Endothelial cell of umbilical vein (primary cell): Measurements from ENCODE around the gene HIC1. TPM values are rescaled to one million over a fixed set of nuclear protein-coding genes. Genes with fewer than 3 reads are reported as not detected.

Experiments
- BruUV-seq: library from RNA; stranded (reverse); fragments of 400-500 nt; replicated peaks from 2 replicates; lab custom pipeline; 2021; lab: Mats Ljungman, UMichigan
- CTCF ChIA-PET: fragments of 300-600, 350-600 bp; sonication (Branson Sonifier 250); formaldehyde crosslinking; loops from one replicate; lab custom pipeline; 2021; ENCODE audit warnings: antibody characterized with exemption, inconsistent platforms; lab: Charles Lee
- POLR2A ChIA-PET: fragments of 300-600, 350-600 bp; sonication (Branson Sonifier 250); formaldehyde crosslinking; loops from one replicate; lab custom pipeline; 2021; ENCODE audit warnings: antibody characterized with exemption, inconsistent platforms; lab: Charles Lee
- DNase-seq: peaks from one replicate; pipeline ENCODE4 v3.0.0-alpha.2; 2011; ENCODE audit warnings: low read depth, low spot score
- FAIRE-seq: peaks from 2 replicates; lab custom pipeline; 2011; peaks lifted over from hg19 to GRCh38; lab: Jason Lieb, UNC
- H2AFZ ChIP-seq: 2 replicates; pipeline ENCODE4 v1.6.0; 2012; ENCODE audit warnings: low read depth, low read length, control low read depth, inconsistent platforms
- H3K27ac ChIP-seq: 2 replicates; pipeline ENCODE4 v1.5.1; 2011; ENCODE audit warnings: low read depth, mild to moderate bottlenecking, control low read depth, low read length, moderate library complexity; ENCODE audit not compliant: insufficient read depth
- H3K27me3 ChIP-seq, 2 experiments: 2 replicates each; pipeline versions ENCODE4 v1.6.0 to v1.6.1; 2011; ENCODE audit warnings: low read length in 2 of 2, mixed read lengths in 1 of 2; ENCODE audit not compliant: control insufficient read depth in 2 of 2, insufficient read depth in 2 of 2
- H3K36me3 ChIP-seq, 2 experiments: 2 replicates in 1 of 2; 3 replicates in 1 of 2; pipeline ENCODE4 v1.5.1; 2011; ENCODE audit warnings: low read length in 2 of 2, mild to moderate bottlenecking in 1 of 2, moderate library complexity in 1 of 2; ENCODE audit not compliant: control insufficient read depth in 2 of 2, insufficient read depth in 2 of 2; ENCODE audit errors: extremely low read depth in 1 of 2
- H3K4me1 ChIP-seq: 3 replicates; pipeline ENCODE4 v1.5.1; 2011; ENCODE audit warnings: mild to moderate bottlenecking, low read length; ENCODE audit not compliant: control insufficient read depth, insufficient read depth; ENCODE audit errors: extremely low read depth
- H3K4me2 ChIP-seq: 2 replicates; pipeline ENCODE4 v1.6.1; 2011; ENCODE audit warnings: low read length, control low read depth, mixed read lengths; ENCODE audit not compliant: insufficient read depth
- H3K4me3 ChIP-seq, 3 experiments: fragments of 200-600 bp in 1 of 3; sonication (generic), shearing (Covaris generic) in 1 of 3; replicated peaks in 1 of 3; 2 replicates each; pipeline ENCODE4 v1.5.1; 2011 to 2016; ENCODE audit warnings: control low read depth in 3 of 3, low read length in 3 of 3, mild to moderate bottlenecking in 2 of 3, inconsistent platforms in 1 of 3, low read depth in 1 of 3, moderate library complexity in 1 of 3; ENCODE audit not compliant: insufficient read depth in 1 of 3
- H3K79me2 ChIP-seq: 2 replicates; pipeline ENCODE4 v1.6.0; 2012; ENCODE audit warnings: low read length, inconsistent platforms; ENCODE audit not compliant: control insufficient read depth, insufficient read depth
- H3K9ac ChIP-seq: replicated peaks from 2 replicates; pipeline ENCODE3; 2011; ENCODE audit warnings: low read length, control low read depth; ENCODE audit not compliant: insufficient read depth; ENCODE audit errors: extremely low read depth
- H3K9me1 ChIP-seq: replicated peaks from 3 replicates; pipeline ENCODE4 v1.6.0; 2011; ENCODE audit warnings: mild to moderate bottlenecking, low read length; ENCODE audit not compliant: control insufficient read depth, insufficient read depth; ENCODE audit errors: extremely low read depth
- H3K9me3 ChIP-seq: replicated peaks from 2 replicates; pipeline ENCODE4 v1.5.1; 2012; ENCODE audit warnings: low read length, inconsistent platforms; ENCODE audit not compliant: control insufficient read depth, insufficient read depth
- H4K20me1 ChIP-seq: replicated peaks from 2 replicates; pipeline ENCODE3; 2011; ENCODE audit warnings: mild to moderate bottlenecking, low read length; ENCODE audit not compliant: control insufficient read depth, insufficient read depth; ENCODE audit errors: extremely low read depth
- FOS ChIP-seq: IDR thresholded peaks from 2 replicates; pipeline ENCODE4 v1.6.1; 2011; ENCODE audit warnings: mild to moderate bottlenecking, low read length, moderate library complexity, borderline replicate concordance; ENCODE audit not compliant: insufficient read depth
- GATA2 ChIP-seq: IDR thresholded peaks from 2 replicates; pipeline ENCODE4 v1.7.0; 2011; ENCODE audit warnings: low read depth, mild to moderate bottlenecking, moderate library complexity, mixed read lengths, low read length; ENCODE audit not compliant: insufficient read length, insufficient read depth
- JUN ChIP-seq: IDR thresholded peaks from 2 replicates; pipeline ENCODE4 v1.6.1; 2011; ENCODE audit warnings: borderline replicate concordance, low read depth; ENCODE audit not compliant: insufficient read length, insufficient read depth
- MAX ChIP-seq: IDR thresholded peaks from 2 replicates; pipeline ENCODE4 v1.6.1; 2011; ENCODE audit not compliant: insufficient read depth, insufficient read length
- MYC ChIP-seq: IDR thresholded peaks from one replicate; pipeline ENCODE4 v1.6.1; 2011; ENCODE audit warnings: mild to moderate bottlenecking, low read depth, low read length
- POLR2A ChIP-seq: IDR thresholded peaks from 2 replicates; pipeline ENCODE4 v1.6.1; 2012; ENCODE audit warnings: low read depth, mild to moderate bottlenecking, control low read depth, low read length
- dilution Hi-C: fragments of 300-500 bp; cut with MboI; formaldehyde crosslinking; loops from one replicate; pipeline ENCODE4 v1.15.0; 2019; ENCODE audit warnings: low sequenced_read_pairs; ENCODE audit not compliant: extremely low pct_ligation_motif_present
- intact Hi-C: fragments of 100-400 bp; cut with micrococcal nuclease; formaldehyde crosslinking; loops from one replicate; pipeline ENCODE4 v1.10.0; 2022
- polyA plus RNA-seq, 4 experiments: library from polyadenylated mRNA; depleted of rRNA in 3 of 4; stranded (reverse) in 3 of 4; unstranded in 1 of 4; fragments of >200 nt; gene quantifications; 2 replicates each; pipeline versions ENCODE4 v1.2.1 to v1.2.3, GENCODE V29; 2011 to 2012; ENCODE audit warnings: missing spikeins in 1 of 4
- total RNA-seq: library from RNA; stranded (reverse); gene quantifications from 2 replicates; pipeline ENCODE4 v1.2.3, GENCODE V29; 2021

Gene HIC1
- total and polyA plus RNA-seq, 2 donors (not counting 3 experiments of a cell fraction or from before 2014, with no cell fraction given) = 18.2 to 35.5 TPM

DNA sequence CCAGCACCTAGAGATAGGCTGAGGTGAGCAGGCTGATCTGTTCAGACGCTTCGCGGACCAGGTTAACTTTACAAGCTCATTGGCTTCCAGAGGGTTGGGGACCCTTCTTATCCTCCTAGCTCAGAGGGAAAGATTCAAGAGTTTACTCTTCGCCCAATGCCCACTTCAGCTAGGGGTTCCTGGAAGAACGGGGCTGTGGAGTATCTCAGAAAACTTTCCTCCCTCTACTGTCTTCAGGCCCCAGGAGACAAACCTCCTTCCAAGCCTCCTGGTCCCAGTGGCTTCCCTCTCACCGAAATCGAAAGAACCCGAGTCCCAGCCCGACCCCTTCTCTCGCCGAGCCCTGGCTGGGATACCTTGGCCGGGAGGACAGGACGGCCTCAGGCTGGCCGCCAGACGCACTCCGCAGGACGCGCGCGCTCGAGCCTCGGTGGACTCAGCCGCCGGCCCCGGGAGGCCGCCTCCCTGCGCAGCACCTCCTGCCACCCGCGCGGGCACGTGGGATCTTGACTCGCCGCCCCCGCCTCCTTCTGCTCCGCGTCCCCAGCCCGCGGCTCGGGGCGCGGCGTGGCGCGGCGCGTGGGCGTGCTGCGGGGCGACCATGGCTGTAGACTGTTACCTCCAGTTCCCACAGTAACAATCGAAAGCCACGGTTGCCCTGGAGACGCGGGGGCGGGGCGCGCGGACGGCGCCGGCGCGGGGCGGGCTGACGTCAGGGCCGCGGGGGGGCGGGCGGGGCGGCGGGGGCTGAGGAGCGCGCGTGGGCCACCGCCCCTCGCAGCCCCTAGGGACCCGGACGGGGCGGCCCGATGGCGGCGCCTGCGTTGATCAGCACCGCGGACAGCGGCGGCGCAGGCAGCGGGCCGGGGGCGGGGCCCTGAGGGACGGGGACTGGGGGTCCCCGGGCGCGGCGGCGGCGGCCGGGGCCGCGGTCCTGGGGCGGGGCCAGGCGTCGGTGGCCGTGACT, 5.3 kb upstream of the HIC1 start:
- H4K20me1 ChIP-seq = no peaks in the 10 kb centered on the region
- TF ChIP-seq GATA2 (no peak), MAX (peak; percentile 3)
- FAIRE-seq (peak; percentile 59), DNase-seq (peak; percentile 78)
- no peaks in the 10 kb centered on the region for H3K9me3 ChIP-seq
- H3K9ac ChIP-seq = peak overlapping the region; percentile 74
- intact Hi-C loops = loop anchor here (5.0 kb wide), 2 partner anchors 288 to 368 kb away; partner anchors contain the start of genes SGSM2 and TSR1
- peak overlapping the region; percentile 8 for H2AFZ ChIP-seq
- H3K4me3 ChIP-seq = peak overlapping the region; percentile 46 to 57 (median 48)
- dilution Hi-C loops = no loop called here
- ChIA-PET CTCF (interaction anchor here (0.6 to 2.7 kb wide), 3 partner anchors 141 to 233 kb away, joined by 3 to 27 read pairs (median 5); no protein-coding TSS in a partner anchor), POLR2A (no interaction called here)
- H3K27me3 ChIP-seq = peaks cover 2 to 11% of the 10 kb centered on the region in 2 experiments
- H3K4me1 ChIP-seq = peaks cover 20% of the 10 kb centered on the region
- H3K9me1 ChIP-seq = no peaks in the 10 kb centered on the region
- TSS peak; percentile 19 for BruUV-seq
- no peaks in the 10 kb centered on the region for H3K79me2 ChIP-seq
- no peaks in the 10 kb centered on the region for H3K36me3 ChIP-seq
- H3K4me2 ChIP-seq = peak overlapping the region; percentile 77
- H3K27ac ChIP-seq = peak overlapping the region; percentile 1

- CTCF ChIA-PET = interaction anchor here (0.6 to 2.7 kb wide), 2 partner anchors 195 to 232 kb away, joined by 3 to 27 read pairs; no protein-coding TSS in a partner anchor
- TF ChIP-seq MAX (no peak), JUN (no peak), FOS (no peak), POLR2A (no peak), MYC (no peak)
Measured at GRCh38 chr17:2050300-2051060, 4.4 kb upstream of the HIC1 start.

More at GRCh38 chr17:2050300-2051060, 4.4 kb upstream of the HIC1 start:
- Histone ChIP-seq H3K4me3 (peak overlapping the region; percentile 25 to 40 (median 31)), H3K4me2 (no peak overlapping the region), H3K27ac (no peak overlapping the region), H2AFZ (no peak overlapping the region), H3K9ac (no peak overlapping the region), H4K20me1 (no peaks in the 10 kb centered on the region), H3K36me3 (no peaks in the 10 kb centered on the region), H3K79me2 (peaks cover 2% of the 10 kb centered on the region), H3K9me3 (no peaks in the 10 kb centered on the region), H3K4me1 (peaks cover 22% of the 10 kb centered on the region), H3K27me3 (peaks cover 2 to 11% of the 10 kb centered on the region in 2 experiments), H3K9me1 (no peaks in the 10 kb centered on the region)
- no TSS peak for BruUV-seq
- intact Hi-C loops (loop anchor here (5.0 kb wide), 2 partner anchors 287 to 367 kb away; partner anchors contain the start of genes SGSM2 and TSR1), dilution Hi-C loops (no loop called here)
- POLR2A ChIA-PET = no interaction called here
- FAIRE-seq = no peak
- DNase-seq = peak; percentile 41
